T-helper 2 cell (primary cell): ENCODE results near the gene KLF16.

Experiments used
- DNase-seq, 5 experiments: peaks; one replicate each; pipeline versions ENCODE4 v3.0.0 to v3.0.0-alpha.2; 2012 to 2022

Gene KLF16

DNA sequence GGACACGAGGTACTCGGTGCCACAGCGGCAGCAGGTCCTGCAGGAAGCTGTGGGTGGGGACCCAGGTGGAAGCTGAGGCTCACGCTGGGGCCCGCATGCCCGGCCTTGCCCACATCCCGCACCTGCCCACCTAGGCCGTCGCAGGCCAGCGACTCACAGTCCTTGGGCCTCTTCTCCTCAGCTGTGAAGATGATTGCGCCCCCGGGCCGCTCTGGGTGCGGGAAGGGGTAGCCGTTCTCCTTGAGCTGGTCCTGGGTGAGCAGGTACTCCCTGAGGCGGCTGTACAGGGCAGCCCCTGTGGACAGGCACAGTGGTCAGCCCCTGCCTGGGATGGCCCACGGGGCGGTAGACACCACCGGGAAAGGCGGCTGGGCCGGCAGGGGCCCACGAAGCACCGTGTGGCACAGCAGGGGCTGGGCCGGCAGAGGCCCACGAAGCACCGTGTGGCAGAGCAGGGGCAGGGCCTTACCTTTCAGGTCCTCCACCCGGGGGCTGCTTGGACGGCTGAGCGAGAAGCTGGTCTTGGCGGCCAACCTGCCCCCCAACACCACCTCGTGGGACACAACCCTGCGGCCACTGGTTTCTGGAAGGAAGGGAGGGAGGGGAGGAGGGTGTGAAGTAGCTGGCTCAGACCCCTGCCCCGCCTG is 44.7 kb downstream of the KLF16 start:
- DNase-seq = no peak

- no peak for DNase-seq
Observed at GRCh38 chr19:1817553-1818179, 45.7 kb downstream of the KLF16 start.

DNA sequence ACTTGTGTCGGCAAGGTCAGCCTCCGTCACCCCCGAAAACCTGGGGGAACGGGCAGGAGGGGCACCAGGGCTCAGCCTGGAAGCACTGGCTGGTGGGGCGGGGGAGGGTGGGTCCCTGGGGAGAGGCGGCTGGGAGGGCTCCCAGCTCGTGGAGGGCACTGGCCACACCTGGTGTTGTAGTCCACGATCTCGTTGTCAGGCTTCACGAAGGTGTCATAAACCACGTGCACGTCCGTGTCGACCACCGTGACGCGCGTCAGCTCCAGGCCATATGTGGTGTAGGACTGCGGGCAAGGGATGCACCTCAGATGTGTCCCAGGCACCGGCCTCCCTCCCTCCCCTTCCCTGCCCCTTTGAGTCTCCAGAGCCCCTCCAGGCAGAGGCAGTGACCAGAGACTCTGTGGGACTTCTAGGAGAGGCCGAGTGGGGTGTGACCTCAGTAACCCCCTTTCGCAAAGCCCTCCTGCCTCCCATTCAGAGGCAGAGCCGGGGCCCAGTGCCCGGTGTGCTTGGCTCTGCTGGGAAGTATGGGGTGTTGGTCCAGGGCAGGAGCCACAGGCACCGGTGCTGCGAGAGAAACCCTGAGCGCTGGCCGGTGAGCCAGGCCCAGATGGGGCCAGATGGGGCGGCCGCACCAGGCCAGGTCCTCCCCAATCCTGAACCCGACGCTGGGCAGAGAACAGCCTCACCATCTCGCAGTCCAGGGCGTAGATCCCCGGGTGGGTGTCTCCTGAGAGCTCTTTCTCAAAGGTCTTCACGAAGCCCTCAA is 46.7 kb downstream of the KLF16 start:
- no peak for DNase-seq

DNA sequence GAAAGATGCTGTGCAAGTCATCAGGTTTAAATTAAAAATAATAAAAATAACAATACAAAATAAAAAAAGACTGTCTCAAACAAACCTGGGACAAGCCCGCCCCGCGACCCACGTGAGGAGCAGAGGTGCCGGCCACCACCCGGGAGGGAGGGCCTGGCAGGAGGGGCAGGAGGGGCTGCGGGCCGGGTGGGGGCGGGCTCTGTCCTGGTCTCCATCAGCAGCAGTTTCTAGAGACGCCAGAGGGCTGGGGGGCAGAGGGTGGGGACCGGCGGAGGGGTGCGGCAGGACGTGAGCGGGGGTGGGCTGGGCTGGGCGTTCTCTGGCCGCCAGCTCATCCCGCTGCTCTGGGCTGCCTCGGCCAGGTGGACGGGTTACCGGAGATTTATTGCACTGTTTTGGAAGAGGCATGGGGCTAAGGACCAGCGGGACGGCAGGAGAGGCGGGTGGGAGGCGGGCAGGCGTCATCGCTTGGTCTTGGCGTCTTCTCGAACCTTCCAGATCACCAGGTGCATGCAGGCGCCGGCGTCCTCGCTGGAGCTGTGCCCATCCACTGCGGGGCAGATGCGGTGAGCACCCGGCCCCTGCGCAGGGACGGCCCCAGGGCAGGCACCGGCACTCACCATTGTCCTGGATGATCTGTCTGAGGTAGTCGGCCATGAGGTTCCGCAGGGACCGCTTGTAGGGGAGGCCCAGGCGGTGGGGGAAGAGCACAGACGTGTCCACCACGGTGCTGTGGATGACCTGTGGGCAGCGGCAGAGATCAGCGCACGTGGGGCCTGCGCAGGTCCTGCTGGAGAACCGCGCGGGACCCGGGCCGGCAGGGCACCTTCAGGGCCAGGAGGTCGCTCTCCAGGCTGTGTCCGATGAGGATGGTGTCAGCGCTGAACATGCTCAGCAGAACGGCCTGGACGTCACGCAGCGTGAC is 47.5 kb downstream of the KLF16 start:
- no peak for DNase-seq

- no peak for DNase-seq
Observed at GRCh38 chr19:1814833-1815604, 48.4 kb downstream of the KLF16 start.

DNA sequence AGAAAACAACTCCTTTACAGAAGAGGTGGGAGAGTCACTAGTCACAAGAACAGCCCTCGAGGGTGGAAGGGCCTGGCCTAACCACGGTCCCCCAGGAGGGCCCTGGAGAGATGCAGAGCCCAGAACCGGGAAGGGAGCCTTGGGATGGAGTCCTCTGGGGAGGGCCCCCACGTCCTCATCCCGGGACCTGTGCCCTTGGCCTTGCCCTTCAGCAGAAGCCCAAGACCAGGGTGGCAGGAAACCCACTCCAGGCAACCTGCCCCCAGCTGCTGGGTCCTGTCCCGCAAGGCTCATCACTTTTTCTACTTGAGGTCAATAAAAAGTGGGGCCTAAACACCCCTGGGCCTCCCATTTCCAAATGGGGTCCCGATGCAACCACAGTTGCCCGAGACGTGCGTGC is 49.0 kb downstream of the KLF16 start:
- no peak for DNase-seq

DNA sequence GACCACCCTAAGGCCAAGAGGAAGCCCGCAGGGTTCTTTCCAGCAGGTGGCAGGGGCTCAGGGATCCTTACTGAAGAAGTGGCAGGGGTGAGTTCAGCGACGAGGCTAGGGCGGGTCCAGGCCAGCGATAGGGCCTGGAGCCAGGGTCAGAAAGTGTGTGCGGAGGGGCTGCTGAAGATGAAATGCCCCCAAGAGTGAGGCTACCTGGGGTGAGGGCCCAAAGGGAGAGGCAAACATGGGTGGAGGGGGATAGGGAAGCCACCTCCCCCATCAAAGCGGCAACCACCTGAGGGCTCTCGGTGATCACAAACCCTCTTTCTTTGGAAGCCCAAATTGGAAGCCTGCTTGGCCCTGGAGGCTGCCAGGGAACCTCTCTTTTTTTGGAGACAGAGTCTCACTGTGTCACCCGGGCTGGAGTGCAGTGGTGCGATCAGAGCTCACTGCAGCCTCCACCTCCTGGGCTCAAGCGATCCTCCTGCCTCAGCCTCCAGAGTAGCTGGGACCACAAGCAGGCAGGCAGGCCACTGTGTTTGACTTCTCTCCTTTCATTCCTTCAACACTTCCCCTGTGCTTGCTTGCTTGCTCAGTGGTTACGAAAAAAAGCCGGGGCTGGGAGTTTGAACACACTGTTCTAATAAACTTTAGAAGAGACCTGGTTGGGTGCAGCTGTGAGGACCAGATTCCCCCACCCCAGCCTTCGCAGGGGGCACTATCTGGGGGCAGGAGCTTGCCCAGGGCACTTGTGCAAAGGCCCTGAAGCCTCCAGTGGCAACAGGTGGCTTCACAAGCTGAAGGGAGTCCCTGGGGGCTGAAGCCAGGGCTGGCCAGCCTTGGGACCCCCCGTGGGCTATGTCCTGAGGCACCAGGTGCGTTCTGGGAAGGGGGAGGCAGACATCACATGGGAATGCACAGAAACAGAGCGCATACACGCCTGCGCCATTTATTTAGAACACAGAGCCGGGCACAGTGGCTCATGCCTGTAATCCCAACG is 49.9 kb downstream of the KLF16 start:
- no peak for DNase-seq

- DNase-seq = peak; percentile 68 to 98 (median 78)
Observed at GRCh38 chr19:1812426-1813191, 50.8 kb downstream of the KLF16 start.

- peak; percentile 41 to 76 (median 67) for DNase-seq
Observed at GRCh38 chr19:1811942-1812425, 51.4 kb downstream of the KLF16 start, which contains the start of gene ATP8B3. Gene ATP8B3 (minus strand): TSS chr19:1812276. CDS start chr19:1811736, 540 bp downstream.

- peak in 2 of 5 experiments; percentile 25 to 37 for DNase-seq
Observed at GRCh38 chr19:1811472-1811894, 51.9 kb downstream of the KLF16 start.

- DNase-seq = no peak
Observed at GRCh38 chr19:1810439-1811160, 52.8 kb downstream of the KLF16 start.

DNA sequence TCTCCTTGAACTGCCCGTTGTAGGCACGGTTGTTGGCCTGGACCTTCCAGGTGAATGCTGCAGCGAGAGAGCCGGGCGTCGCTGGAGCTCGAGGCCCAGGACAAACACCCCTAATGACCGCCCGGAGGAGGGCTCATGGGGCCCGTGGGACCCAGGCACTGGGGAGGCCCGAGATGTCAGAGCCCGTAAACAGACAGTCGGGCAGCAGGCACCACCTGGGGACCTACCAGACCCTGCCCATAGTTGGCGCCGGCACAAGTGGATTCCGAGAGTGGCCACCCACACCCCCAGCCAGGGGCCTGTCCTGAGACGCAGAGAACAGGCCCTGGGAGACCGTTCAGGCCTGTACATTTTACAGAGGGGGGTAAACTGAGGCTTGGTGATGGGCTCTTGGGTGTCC is 53.7 kb downstream of the KLF16 start:
- DNase-seq = no peak

DNA sequence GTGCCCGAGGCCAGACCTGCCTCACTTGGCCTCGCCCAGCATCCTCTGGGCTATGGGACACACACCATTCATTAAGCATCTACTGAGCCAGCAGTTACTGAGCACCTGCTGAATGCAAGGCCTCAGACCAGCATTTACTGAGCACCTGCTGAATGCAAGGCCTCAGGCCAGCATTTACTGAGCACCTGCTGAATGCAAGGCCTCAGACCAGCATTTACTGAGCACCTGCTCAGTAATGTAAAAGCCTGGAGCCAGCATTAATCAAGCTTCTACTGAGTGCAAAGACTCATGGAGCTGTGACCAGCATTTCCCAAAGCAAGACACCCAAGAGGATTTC is 55.0 kb downstream of the KLF16 start:
- no peak for DNase-seq

GRCh38 chr19:1807695-1808394 is 55.5 kb downstream of the KLF16 start:
- no peak for DNase-seq

DNA sequence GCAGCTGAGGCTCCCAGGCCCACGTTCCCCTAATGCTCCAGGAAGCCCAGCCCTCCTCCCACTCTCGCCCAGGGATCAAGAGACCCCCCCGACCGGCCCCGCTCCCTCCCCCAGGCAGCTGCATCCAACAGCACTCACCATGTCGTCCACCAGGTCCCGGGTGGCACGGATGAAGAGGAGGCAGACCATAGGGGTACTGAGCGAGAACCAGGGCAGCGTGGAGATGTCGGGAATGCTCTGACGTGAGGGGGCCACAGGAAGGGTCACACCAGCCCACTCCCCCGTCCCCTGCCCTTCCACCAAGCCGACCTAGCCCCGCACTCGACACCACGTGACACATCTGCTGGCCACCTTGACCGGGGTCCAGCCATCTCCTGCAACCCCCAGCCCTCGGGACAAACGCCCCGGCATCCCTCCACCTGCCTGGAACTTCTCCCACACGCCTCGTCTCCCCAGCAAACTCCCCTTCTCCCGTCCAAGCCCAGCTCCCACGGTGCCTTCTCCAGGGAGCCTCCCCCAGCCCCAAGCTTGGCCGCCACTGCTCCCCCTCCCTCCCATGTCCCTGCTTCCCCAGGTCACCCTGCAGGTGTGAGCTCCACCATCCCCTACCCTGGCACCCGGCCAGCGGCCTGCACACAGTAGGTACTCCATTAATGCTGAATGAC is 56.2 kb downstream of the KLF16 start:
- no peak for DNase-seq

- DNase-seq = no peak
Observed at GRCh38 chr19:1806184-1807029, 57.0 kb downstream of the KLF16 start.
